ENCODE results near the gene BCL2A1. TPM values are rescaled to one million over a fixed set of nuclear protein-coding genes. Genes with fewer than 3 reads are reported as not detected.

The BCL2A1 gene
- total RNA-seq (2021), result not detected in 2 replicates
- long read RNA-seq, result 0 reads

- no peak within 1 kb of the TSS for H3K4me3 Mint-ChIP-seq
These were observed at the start of gene BCL2A1 for GRCh38 chr15:79970624-79971434. BCL2A1 (minus strand) TSS chr15:79971196; CDS start chr15:79971119, 77 bp downstream.

More at GRCh38 chr15:79970624-79971434, at the start of gene BCL2A1:
- Histone ChIP-seq H3K9me3 (ENCODE audit: control insufficient read depth, low read depth, low read length) (no peaks in the 10 kb centered on the region), H4K91ac (ENCODE audit: insufficient read length, low read depth, low read length) (no peak within 1 kb of the TSS), H3K79me1 (ENCODE audit: insufficient read depth, low read depth, low read length, poor library complexity, severe bottlenecking) (no peaks in the 10 kb centered on the region), H2BK20ac (ENCODE audit: low read depth, low read length, poor library complexity, severe bottlenecking) (no peak within 1 kb of the TSS), H2BK15ac (ENCODE audit: low read depth, low read length) (no peak within 1 kb of the TSS), H2AFZ (ENCODE audit: low read length) (no peak within 1 kb of the TSS), H3K4me1 (ENCODE audit: insufficient read depth, low read length) (no peaks in the 10 kb centered on the region; the same call in 1 of the 2 replicates), H3K18ac (ENCODE audit: insufficient read length, low read depth, low read length) (no peak within 1 kb of the TSS), H4K5ac (ENCODE audit: insufficient read length, low read depth, low read length) (no peak within 1 kb of the TSS), H3K56ac (ENCODE audit: insufficient read length, low read depth, low read length) (no peak within 1 kb of the TSS), H4K20me1 (ENCODE audit: control insufficient read depth, insufficient read depth, insufficient read length) (no peaks in the 10 kb centered on the region), H3K79me2 (ENCODE audit: insufficient read depth, low read length) (no peaks in the 10 kb centered on the region), H2BK12ac (ENCODE audit: insufficient read length, low read depth, low read length) (no peak within 1 kb of the TSS), H3K23me2 (ENCODE audit: insufficient read length, low read depth, low read length, poor library complexity, severe bottlenecking) (no peaks in the 10 kb centered on the region), H3K4me2 (ENCODE audit: insufficient read depth, insufficient read length, low read length) (no peak within 1 kb of the TSS), H3K27me3 (ENCODE audit: insufficient read depth, low read length) (no peaks in the 10 kb centered on the region), H3K14ac (ENCODE audit: insufficient read depth, low read length) (no peak within 1 kb of the TSS), H3T11ph (ENCODE audit: low read length) (no peak within 1 kb of the TSS), H3K27ac (ENCODE audit: insufficient read length, low read depth, low read length) (no peak within 1 kb of the TSS), H4K8ac (replicated peaks; ENCODE audit: insufficient read length, low read depth, low read length) (no peak within 1 kb of the TSS), H2AK5ac (ENCODE audit: insufficient read length, low read length) (no peak within 1 kb of the TSS), H2BK120ac (ENCODE audit: low read depth, low read length, poor library complexity, severe bottlenecking) (no peak within 1 kb of the TSS), H2BK5ac (ENCODE audit: insufficient read length, low read length) (no peak within 1 kb of the TSS), H3K4ac (ENCODE audit: low read depth, low read length) (no peak within 1 kb of the TSS), H3K23ac (ENCODE audit: insufficient read length, low read depth, low read length) (no peak within 1 kb of the TSS), H3K9ac (ENCODE audit: extremely low read depth, insufficient read length, low read length) (no peak within 1 kb of the TSS)
- no peak for DNase-seq
- no peaks in the 10 kb centered on the region for H3K9me3 Mint-ChIP-seq
- no peak within 1 kb of the TSS for H3K27ac Mint-ChIP-seq
- 0 out of 4 replicates have a peak, but pooled peaks cover 0 to 3% of the 10 kb centered on the region in 2 experiments for H3K4me1 Mint-ChIP-seq
- TF ChIP-seq, protein P1, sequence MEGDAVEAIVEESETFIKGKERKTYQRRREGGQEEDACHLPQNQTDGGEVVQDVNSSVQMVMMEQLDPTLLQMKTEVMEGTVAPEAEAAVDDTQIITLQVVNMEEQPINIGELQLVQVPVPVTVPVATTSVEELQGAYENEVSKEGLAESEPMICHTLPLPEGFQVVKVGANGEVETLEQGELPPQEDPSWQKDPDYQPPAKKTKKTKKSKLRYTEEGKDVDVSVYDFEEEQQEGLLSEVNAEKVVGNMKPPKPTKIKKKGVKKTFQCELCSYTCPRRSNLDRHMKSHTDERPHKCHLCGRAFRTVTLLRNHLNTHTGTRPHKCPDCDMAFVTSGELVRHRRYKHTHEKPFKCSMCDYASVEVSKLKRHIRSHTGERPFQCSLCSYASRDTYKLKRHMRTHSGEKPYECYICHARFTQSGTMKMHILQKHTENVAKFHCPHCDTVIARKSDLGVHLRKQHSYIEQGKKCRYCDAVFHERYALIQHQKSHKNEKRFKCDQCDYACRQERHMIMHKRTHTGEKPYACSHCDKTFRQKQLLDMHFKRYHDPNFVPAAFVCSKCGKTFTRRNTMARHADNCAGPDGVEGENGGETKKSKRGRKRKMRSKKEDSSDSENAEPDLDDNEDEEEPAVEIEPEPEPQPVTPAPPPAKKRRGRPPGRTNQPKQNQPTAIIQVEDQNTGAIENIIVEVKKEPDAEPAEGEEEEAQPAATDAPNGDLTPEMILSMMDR (conservative IDR thresholded peaks at IDR 0.05), result no peak
- no peaks in the 10 kb centered on the region for H3K36me3 Mint-ChIP-seq (ENCODE audit: insufficient read depth in 1 of 3, low read depth in 3 of 3)
- WGBS (ENCODE audit: extremely low coverage, insufficient read length, low lambda C conversion rate), result no CpG with 5 or more reads among the region's 11 CpGs
- no peaks in the 10 kb centered on the region for H3K27me3 Mint-ChIP-seq (ENCODE audit: low read depth)
